ENCODE data around the gene ZNF22.

Gene ZNF22

GRCh38 chr10:45035673-45036072 is 35.0 kb downstream of the ZNF22 start:
- no peak for DNase-seq

GRCh38 chr10:45040921-45041542 is 40.3 kb downstream of the ZNF22 start:
- DNase-seq = no peak

- DNase-seq = no peak
Observed at GRCh38 chr10:45044290-45044689, 43.6 kb downstream of the ZNF22 start.

DNA sequence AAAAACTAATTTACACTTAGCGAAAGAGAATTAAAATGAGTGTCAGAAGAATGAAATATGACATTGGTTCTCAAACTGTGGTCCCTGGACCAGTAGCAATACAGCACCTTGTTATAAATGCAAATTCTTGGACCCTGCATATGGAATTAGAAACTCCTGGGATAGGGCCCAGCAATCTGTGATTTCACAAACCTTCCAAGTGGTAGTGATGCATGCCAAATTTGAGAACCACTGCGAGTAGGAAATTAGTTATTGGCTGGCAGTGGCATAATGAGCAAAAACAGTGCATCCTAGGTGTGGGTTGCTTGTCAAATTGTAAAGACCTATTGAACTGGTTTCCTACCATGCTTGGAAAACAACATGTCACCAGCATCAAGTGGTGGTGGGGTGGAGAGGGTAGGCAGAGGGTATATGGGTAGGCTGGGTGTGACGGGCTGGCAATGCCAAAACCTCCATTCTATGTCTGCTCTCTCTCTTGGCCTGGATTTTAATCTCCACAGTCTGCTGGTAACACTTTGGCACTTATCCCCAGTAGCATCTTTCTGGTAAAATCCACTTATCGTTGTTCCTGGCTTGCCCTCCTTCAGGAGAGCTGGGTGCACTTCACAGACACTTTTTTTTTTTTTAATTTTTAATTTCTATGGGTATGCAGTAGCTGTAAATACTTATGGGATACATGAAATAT is 50.0 kb downstream of the ZNF22 start:
- DNase-seq = no peak

GRCh38 chr10:45052700-45053099 is 52.0 kb downstream of the ZNF22 start:
- no peak for DNase-seq

DNA sequence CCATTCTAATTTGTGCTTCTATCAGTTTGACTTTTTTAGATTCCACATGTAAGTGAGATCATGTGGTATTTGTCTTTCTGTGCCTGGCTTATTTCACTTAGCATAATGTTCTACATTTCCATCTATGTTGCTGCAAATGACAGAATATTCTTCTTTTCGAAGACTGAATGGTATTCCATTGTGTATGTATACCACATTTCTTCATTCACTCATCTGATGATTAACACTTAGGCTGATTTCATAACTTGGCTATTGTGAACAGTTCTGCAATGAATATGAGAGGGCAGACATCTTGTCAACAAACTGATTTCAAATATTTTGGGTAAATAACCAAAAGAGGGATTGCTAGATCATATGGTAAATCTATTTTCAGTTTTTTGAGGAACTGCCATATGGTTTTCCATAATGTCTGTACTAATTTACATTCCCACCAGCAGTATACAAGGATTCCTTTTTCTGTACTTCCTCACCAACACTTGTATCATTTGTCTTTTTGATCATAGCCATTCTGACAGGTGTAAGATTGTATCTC is 52.9 kb downstream of the ZNF22 start:
- no peak for DNase-seq

All from right hindlimb (tissue), 1 donor.